CD4-positive, alpha-beta T cell treated with Interferon gamma for 1 hour (primary cell): ENCODE results near the gene TSPEAR.
"Not testable (repeated sequence)": the region's sequence is repeated elsewhere in the genome, so short reads cannot be mapped to it uniquely, and the experiment has no call there.

Experiments used
- DNase-seq: peaks from one replicate; pipeline ENCODE4 v3.0.0-alpha.2; 2020

TSPEAR gene

DNA sequence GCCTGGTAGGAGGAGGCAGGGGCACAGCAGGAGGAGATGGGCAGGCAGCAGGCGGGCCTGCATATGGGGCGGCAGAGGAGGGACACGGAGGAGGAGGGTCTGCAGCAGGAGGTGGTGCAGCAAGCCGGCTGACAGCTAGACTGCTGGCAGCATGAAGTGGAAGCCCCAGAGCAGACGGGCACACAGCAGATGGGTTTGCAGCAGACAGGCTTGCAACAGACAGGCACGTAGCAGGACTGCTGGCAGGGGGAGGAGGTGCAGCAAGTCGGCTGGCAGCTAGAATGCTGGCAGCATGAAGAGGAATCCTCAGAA, 131.6 kb downstream of the TSPEAR start:
- no peak for DNase-seq

DNA sequence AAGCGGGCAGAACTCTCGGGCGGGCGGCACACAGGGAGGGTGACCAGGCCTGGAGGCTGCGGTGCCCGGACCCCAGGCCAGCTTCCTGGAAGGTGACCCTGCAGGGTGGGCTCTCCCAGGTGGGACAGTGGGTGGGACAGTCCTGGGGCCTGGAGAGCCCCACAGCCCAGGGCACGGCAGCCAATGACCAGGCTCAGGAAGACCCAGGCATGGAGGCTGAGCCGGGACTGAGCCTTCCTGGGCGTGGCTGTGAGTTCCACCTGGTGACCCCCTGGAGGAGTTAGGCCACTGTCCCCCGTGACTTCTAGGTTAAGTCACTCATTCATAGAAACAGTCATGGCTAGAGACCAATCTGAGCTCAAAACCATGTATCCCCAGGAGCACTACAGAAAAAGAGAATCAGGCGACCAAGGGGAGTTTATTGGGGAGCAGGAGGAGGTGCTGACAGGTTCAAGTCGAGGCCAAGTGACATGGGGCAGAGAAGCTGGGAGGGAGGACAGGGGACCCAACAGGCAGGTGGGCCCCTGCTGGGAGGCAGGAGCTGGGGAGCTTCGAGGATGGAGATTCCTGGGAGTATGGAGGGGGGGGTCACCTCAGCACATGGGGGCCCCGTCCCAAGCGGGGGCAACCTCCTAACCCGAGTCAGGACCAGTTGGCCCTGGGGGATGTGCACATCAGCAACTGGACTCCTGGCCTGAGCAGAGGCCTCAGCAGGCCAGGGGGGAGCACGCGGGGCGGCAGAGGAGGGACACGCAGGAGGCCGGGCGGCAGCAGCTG, 132.1 kb downstream of the TSPEAR start:
- no peak for DNase-seq

DNA sequence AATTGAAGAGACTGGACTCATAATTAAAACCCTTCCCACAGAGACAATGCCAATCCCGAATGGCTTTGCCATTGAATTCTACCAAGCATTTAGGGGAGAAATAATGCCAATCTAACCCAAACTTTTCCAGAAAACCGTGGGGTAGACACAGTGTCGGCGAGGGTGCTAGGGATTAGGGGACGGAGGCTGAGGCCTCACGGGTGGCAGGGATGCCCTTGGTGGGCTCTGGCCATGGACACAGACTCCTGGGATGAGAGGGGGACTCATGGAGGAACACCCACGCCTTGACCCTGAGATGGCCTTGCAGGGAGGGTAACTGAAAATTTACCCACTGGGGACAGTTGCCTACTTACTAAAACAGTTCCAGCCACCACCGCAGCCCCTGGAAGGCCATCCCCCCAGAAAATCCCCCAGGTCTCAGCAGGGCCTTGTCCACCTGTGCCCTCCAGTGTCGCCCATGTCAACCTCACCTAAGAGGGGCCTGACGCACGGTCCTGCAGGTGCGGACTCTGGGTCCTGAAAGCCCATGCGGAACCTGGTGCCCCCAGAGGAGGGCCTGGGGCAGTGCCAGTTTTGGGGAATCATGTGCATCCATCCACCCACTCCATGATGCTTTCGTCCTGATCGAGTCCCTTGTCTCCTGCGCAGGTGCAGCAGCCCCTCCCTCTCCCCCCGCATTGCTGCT, 132.9 kb downstream of the TSPEAR start:
- DNase-seq: no peak

DNA sequence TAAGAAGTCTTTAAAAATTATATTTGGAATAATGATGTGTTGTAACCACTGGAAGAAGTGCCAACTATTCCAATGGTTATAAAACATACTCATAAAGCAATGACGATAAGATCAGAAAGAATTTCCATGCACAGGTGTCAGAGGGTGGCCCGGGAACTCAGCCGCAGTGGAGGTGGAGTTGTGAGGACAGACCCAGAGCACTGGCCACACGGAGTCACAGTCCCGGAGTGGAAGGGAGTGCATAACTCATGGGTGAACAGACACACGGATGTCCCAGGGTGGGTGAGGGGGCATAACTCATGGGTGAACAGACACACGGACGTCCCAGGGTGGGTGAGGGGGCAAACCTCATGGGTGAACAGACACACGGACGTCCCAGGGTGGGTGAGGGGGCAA, 135.3 kb downstream of the TSPEAR start:
- no peak for DNase-seq

DNA sequence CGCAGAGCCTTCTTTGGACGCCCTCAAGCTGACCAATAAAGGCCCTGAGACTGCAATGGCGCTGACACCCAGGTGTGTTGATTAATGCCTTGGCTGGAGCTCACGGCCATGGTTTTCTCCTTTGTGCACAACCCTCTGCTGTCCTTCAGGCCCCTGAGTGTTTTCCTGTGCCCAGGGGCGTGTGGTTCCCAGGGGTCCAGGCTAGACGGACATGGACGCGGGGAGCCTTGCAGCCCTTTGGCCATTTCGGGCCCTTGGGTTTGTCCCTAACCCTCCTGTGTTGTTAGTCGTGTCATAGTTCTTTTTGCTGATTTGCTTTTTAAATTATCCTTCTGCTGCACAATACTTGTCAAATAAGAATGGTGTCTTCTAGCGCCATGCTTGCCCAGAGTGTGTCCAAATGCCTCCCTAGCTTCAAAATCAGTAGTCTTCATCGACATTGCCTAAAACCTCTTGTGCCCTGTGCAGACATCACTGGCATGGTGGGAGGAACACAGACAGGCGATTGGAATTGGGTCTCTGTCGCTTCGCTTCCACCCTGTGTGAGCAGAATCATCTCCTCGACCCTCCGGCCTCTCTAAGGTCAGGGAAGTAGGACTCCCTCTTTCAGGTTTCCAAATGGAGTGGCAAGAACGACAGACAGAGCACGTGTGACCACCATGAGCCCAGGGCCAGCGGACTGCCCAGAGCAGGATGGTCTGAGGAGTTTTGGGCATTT, 135.9 kb downstream of the TSPEAR start:
- no peak for DNase-seq

DNA sequence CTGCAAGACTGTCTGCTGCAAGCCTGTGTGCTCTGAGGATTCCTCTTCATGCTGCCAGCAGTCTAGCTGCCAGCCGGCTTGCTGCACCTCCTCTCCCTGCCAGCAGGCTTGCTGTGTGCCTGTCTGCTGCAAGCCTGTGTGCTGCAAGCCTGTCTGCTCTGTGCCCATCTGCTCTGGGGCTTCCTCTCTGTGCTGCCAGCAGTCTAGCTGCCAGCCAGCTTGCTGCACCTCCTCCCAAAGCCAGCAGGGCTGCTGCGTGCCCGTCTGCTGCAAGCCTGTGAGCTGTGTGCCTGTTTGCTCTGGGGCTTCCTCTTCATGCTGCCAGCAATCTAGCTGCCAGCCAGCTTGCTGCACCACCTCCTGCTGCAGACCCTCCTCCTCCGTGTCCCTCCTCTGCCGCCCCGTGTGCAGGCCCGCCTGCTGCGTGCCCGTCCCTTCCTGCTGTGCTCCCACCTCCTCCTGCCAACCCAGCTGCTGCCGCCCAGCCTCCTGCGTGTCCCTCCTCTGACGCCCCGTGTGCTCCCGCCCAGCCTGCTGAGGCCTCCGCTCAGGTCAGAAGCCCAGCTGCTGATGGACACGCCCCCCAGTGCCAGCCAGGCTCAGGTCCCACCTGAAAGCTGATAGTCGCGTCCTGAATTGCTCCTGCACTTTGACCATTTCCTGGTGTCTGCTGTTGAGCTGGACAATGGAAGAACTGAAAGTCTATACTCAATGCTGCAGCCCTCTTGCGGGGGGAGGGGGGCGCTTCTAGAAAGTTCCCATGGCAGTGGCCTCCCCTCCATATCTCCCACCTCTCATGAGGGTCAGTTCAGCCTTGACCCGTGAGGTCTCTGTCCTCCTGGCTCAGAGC, 136.7 kb downstream of the TSPEAR start:
- no peak for DNase-seq

DNA sequence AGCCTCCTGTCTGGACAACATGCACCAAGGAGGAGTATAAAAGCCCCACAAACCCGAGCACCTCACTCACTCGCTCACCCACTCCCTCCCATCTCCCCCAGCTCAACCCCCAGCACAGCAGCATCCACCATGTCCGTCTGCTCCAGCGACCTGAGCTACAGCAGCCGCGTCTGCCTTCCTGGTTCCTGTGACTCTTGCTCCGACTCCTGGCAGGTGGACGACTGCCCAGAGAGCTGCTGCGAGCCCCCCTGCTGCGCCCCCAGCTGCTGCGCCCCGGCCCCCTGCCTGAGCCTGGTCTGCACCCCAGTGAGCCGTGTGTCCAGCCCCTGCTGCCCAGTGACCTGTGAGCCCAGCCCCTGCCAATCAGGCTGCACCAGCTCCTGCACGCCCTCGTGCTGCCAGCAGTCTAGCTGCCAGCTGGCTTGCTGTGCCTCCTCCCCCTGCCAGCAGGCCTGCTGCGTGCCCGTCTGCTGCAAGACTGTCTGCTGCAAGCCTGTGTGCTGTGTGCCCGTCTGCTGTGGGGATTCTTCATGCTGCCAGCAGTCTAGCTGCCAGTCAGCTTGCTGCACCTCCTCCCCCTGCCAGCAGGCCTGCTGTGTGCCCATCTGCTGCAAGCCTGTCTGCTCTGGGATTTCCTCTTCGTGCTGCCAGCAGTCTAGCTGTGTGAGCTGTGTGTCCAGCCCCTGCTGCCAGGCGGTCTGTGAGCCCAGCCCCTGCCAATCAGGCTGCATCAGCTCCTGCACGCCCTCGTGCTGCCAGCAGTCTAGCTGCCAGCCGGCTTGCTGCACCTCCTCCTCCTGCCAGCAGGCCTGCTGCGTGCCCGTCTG, 137.5 kb downstream of the TSPEAR start, which contains the start of gene KRTAP10-4:
TSS of gene KRTAP10-4 (plus strand) at position 100 of the 827 bp plus-strand sequence. CDS start at position 130, 30 bp downstream.
- not testable (repeated sequence) for DNase-seq

DNA sequence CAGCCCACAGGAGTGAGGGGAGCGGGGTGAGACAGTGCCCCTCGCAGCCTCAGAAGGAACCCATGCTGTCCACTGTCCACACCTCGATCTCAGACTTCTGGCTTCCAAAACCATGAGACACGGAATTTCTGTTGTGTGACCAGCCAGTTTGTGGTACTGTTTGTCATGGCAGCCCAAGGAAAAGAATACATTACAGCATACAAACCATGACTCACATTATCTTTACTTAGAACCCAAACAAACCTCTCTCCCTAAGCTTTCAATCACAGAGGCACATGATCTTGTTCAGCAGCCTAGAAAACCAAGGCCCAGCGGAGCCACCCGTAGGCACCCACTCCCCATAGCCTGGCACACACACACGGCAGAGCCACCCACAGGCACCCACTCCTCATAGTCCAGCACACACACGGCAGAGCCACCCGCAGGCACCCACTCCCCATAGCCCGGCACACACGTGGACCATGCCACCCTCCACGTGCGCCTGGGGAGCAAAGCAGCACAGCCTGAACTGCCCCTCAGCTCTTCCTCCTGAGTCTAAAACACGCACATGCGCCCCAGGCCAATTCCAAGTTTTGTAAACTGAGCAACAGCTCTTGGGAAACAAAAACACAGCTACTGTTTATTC, 138.3 kb downstream of the TSPEAR start:
- DNase-seq: no peak

DNA sequence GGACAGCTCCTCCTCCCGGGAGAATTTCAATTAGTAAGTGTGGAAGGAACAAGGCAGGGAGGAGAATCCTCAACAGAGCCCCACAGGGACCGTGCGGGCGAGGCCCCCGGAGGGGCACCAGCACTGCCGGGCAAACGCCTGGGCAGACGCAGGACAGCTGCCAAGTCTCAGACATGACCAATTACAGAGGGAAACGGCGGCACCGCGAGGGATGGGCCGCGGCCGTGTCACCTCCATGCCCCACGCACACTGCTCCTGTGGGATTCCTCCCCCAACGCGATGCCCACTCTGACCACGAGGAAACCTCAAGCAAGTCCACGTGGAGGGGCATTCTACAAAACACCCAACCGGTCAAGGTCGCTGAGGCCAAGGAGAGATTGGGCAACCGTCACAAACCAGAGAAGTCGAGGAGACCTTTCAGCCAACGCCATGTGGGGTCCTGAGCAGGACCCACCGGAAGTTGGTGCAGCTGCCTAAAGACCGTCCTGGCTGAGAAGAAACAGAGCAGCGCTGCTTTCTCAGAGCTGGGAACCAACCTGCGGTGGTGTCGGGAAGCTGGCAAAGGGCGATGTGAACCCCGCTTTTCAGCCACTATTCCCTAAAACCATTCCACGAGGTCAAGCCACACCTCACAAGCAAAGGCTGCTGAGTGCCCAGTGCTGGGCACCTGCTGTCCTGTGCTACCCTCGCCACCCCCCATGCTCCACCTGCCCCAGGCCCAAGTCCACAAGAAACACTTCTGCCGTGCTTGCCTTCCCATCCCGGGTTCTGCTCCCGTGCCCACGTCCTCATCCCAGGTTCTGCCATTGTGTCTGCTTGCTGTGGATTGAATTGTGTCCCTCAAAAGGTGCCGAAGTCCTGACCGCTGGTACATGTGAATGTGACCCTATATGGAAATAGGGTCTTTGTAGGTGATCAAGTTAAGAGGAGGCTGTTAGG, 139.3 kb downstream of the TSPEAR start:
- no peak for DNase-seq

DNA sequence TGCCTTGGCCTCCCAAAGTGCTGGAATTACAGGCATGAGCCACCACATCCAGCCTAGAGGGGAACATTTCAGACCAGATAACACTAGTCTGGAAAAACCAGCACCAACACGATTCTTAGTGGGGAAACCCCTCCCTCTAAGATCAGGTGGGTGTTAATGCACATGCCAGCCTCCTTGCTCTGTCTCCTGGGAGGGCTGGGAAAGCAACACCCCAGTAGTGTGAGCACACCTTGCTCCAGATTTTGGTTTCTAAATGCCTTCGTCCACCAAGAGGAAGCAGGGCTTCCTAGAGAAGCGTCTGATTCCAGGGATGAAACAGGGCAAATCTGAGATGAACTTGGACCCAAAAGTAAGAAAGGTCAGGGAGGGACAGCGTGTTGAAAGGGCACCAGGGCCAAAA, 140.1 kb downstream of the TSPEAR start:
- DNase-seq: no peak

DNA sequence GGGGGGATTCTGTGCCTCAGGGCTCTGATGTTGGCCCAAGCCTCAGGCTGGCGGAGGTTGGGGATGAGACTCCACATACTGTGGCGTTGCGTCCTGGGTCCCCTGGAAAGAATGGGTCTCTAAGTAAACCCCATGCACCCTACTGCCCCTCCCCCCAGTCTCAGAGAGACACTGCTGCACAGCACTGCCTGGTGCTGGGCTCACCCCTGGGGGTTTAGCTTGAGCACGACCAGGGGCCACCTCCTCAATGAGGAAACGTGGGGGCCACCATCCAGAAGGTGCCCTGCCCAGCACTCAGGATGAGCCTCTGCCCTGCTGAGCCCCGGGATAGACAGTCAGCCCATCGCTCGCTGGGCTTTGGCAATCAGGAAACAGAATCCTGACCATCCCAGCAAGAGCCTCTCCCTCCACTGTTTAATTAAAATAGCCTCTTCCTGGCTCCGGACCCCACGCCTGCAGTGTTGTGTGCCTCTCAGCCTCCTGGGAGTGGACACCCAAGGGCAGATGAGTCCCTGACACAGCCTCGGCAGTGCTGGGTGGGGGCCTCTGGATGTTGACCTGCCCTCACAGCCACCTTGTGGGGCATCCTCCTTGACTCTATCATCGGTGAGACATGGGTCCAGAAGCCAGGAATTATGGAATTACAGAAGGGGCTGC, 141.4 kb downstream of the TSPEAR start:
- no peak for DNase-seq

DNA sequence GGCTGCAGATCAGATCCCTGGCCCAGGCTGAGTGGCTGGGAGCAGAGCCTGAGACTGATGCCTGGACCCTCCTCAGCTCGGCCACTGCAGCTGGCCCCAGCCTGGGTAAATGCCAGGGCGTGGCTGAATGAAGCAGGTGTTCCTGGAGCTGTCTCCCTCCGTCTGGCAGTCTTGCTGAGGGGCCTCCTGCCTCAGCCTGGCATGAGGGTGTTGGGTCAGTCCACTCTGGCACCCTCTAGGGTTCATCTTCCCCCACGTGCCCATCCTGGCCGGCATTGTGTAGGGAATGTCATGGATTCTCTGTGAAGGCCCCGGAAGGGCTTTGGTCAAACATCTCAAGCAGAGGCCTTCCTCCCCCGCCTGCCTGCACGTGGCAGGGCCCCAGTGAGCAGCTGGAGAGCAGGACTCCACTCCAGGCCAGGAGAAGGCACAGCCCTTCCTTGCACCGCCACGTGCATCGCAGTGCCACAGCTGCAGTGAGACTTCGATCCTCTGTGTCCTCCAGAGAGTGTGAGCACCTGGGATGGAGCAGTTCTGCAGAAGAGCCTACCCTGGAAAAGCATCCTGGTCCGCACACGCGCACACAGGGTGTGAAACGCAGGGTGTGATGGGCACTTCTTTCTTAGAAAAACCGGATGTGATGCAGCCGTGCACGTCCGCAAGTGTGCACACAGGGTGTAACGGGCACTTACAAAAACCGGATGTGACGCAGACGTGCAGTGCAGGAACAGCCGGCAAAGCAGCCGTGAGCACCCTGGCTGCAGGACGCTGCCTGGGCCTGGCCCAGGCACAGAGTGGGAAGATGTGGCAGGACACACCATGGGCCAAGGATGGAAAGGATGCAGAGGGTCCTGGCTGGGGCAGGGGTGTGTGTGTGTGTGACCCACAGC, 142.5 kb downstream of the TSPEAR start:
- no peak for DNase-seq

DNA sequence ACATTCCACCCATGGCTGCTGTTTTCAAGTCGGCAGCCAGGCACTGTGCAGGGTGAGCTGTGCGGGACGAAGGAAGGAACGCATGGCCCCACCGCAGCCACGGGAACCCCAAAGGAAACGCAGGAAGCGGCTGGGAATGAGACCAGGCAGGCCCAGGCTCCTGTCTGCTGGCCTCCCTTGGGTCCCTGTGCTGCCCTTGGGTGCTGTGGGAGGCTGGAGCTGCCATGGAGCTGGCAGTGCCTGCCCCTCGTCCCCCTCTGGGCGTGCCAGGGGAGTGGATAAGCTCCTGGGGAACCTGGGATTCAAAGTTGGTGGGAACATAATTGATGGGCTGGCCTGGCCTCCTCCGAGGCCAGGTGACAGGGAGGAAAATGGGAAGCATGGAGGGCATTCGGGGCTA, 143.1 kb downstream of the TSPEAR start:
- no peak for DNase-seq

DNA sequence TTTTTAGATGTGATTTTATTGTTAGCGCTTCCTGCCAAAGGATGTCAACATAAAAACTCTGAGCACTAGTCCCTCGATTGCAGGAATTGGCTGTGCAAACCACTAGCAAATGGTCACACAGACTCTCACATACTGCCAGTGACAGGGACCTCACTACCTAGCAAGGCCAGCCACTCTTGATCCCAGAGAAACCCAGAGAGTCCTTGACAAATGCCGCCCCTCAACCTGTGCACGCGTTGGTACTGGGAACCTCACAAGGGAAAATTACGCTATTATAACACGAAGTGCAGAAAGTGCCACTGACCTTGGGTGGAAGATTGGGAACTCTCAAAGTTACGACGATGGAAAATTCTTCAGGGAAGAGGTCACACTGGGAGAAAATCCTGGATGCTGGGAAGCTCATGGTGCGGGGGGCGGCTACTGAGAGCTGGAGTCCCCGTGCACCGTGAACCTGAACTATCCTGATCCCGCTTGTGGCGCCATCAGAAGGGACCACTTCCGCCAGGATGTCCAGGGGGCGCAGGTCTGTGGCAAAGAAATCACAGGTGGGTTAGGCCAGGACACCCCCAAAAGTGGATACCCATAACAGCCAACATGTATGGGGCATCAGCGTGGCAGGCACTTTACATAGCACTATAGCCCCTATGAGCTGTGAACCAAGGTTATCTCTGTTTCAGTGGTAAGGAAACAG, 143.7 kb downstream of the TSPEAR start:
- no peak for DNase-seq

DNA sequence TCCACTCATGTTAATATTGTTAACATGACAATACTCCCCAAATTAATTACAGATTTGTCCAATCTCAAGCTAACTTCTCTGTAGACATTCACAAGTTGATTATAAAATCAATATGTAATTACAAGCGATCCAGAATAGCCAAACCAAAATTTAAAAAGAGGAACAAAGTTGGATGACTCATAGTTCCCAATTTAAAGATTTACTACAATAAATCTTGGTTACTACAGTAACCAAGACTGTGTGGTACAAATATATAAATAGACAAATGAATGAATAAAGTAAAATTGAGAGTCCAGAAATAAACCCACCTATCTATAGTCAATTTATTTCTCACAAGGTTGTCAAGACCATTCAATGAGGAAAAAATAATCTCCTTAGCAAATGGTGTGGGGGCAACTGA, 145.0 kb downstream of the TSPEAR start:
- DNase-seq: no peak

DNA sequence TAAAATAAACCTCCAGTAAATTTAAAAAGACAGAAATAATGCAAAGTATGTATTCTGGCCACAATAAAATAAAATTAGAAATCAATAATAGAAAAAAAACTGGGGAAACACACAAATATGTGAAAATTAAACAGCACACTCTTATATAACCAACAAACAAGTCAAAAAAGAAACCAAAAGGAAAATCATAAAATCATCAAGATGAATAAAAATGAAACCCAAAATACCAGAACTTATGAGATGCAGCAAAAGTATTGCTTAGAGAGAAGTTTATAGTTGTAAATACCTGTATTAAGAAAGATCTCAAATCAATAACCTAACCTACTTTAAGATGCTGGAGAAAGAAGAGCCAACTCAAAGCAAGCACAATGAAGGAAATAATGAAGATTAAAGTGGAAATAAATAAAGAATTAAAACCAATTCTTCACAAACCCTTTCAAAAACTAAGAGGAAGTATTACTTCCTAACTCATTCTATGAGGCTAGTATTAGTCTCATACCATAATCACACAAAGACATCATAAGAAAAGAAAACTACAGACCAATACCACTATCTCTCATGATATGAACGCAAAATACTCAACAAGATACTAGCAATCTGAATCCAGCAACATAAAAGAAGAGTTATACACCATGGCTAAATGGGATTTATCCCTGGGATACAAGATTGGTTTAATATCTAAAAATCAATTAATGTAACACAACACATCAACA, 146.3 kb downstream of the TSPEAR start:
- DNase-seq: no peak

DNA sequence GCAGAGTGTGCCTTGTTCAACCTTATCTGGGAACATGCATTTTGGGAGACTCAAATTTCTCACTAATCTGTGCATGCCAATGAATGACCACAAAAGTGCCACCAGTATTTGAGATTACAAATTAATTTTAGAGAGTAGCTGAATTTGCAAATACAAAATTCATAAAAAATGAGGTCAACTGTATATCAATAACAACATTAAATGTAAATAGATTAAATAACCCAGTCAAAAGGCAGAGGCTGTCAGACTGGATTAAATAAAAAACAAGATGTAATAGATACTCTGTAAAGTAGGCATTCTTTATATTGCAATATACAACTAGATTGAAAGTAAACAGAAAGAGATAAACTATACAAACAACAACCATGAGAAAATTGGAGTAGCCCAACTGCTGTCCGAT, 147.3 kb downstream of the TSPEAR start:
- DNase-seq: no peak

DNA sequence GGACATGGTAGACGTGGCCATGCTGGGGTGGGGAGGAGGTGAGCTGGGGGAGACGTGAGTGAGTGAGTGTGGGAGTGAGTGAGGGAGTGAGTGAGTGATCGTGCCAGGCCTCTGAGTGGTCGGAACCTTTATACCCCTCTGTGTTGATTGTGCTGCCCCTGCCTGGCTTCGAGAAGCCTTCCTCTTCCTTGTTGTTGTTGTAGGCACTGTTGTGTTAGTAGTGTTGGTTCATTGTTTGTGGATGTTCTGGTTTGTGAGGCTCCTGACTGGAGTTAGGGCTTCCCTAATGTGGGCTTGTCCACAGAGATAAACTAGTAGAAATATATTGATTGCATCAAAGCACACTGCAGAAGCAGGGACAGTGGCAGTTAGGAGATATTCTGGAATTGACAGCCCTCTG, 152.7 kb downstream of the TSPEAR start, which contains the start of gene KRTAP10-3:
TSS of gene KRTAP10-3 (minus strand) at position 101 of the 400 bp plus-strand sequence. CDS start at position 21, 80 bp downstream.
- DNase-seq: no peak
